Stimulated activated CD8-positive, alpha-beta memory T cell treated with anti-CD3 and anti-CD28 coated beads, Interleukin-7, amount 100 ng/mL, for 4 hours (primary cell): ENCODE data around the gene CAT.

Experiments
- DNase-seq, 2 donors: peaks; one replicate each; pipeline ENCODE4 v3.0.0-alpha.2; 2020; ENCODE audit warnings: low read depth in 2 of 2

CAT gene

DNA sequence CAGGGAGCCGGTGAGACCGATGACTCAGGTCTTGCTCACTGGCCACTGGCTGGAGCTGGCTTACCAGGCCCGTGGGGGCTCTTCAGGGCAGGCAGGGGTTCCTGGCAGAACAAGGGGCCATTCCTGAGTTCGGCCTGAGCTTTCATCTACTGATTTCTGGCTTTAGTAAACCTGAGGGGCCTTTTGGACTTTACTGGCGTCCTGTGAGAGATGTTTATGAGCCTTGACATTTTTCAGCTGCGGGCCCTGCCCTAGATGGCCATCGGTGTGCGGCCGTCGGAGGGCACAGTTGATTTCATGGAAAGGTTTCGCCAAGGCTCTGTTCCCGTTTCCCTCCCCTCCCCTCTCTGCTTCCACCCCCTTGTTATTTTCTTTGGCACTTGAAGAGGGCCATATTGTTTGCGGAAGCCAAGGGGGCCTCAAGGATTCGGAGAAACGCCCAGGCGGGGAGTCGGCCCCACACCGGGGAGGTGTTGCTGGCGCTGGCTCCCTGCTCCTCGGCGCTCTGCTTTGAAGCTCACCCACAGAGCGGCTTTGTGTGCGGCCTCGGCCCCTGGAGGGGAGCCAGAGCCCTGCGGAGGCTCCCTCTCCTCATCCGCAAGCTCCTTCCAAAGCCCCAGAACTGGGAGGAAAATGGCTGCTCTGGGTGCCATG, 57.1 kb downstream of the CAT start:
- no peak for DNase-seq

- DNase-seq, result no peak
Measured at GRCh38 chr11:34499719-34500500, 61.2 kb downstream of the CAT start.

GRCh38 chr11:34501500-34501899, 62.8 kb downstream of the CAT start:
- no peak for DNase-seq

GRCh38 chr11:34501949-34502348, 63.2 kb downstream of the CAT start:
- no peak for DNase-seq

GRCh38 chr11:34502949-34503348, 64.2 kb downstream of the CAT start:
- no peak for DNase-seq

DNA sequence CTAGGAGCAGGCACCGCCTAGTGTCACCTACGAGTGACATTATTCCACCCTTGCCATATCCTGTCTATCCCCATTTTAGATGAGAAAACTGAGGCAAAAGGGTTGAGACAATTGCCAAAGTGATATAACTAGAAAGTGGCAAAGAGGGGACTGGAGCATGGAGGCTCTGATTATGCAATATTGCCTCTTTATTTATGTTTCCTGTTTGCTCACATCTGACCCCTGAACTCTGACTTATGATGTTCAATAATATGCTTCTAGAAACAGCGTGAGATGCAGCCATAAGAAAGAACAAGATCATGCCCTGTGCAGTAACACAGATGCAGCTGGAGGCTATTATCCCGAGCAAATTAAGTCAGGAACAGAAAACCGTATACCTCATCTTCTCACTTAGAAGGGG, 67.1 kb downstream of the CAT start:
- DNase-seq, result no peak

GRCh38 chr11:34507156-34507555, 68.4 kb downstream of the CAT start:
- no peak for DNase-seq

GRCh38 chr11:34507610-34508009, 68.9 kb downstream of the CAT start:
- DNase-seq, result no peak

DNA sequence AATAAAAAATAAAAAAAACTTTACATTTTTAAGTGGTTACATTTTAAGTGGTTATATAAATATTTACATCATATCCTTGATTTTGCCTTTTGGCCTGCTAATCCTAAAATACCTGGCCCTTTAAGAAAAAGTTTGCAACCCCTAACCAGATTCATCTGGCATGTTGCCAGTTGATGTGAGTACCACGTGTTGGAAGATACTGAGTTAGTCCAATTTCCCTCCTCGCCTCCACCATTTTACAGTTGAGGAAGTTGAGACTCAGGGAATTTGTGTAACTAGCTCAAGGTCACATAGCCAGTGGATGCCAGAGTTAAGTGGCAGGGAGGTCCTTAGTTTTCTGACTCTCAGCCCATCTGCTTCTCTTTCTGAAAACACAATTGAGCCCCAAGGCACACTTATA, 69.8 kb downstream of the CAT start:
- no peak for DNase-seq

DNA sequence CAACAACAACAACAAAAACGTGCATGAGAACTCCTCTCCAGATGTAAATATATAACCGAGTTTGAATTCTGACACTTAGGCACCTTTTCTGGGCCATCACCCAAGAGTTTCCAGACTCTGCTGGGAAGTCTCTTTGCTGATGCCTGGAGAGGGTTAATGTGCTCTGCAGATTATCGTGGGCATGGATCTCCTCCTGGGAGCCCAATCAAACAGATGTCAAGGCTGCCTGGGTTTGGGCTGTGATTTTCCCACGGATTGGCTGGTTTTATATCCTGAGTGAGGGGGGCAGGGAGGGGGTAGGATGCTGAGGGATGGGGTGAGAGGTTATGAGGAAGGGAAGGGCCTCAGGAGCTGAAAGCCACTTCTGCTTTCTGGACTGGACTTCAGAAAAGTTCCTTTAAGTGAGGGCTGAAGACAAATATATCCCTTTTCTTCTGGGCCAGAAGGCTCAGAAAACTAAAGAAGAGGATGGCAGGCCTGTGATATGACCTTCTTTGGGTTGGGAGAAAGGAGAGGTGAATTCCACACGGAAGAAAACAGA, 70.7 kb downstream of the CAT start:
- no peak for DNase-seq

- DNase-seq, result no peak
Measured at GRCh38 chr11:34510218-34510617, 71.5 kb downstream of the CAT start.

DNA sequence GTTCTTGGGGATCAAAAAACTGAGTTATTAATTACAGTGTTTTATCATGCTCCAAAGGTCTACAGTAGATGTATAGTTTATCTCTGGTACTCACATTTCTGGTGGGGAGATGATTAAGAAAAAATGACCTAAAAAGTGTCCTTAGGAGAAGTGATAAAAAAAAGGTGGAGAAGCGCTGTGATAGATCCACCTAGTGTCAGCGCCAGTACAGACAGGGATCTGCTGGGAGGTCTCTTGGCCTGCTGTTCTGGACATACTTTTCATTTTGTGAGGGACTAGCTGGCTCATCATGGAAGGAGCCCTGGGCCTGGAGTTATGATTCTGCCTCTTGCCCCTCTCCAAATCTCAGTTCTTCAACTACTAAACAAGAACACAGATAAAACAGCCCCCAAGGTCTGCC, 71.9 kb downstream of the CAT start:
- no peak for DNase-seq

DNA sequence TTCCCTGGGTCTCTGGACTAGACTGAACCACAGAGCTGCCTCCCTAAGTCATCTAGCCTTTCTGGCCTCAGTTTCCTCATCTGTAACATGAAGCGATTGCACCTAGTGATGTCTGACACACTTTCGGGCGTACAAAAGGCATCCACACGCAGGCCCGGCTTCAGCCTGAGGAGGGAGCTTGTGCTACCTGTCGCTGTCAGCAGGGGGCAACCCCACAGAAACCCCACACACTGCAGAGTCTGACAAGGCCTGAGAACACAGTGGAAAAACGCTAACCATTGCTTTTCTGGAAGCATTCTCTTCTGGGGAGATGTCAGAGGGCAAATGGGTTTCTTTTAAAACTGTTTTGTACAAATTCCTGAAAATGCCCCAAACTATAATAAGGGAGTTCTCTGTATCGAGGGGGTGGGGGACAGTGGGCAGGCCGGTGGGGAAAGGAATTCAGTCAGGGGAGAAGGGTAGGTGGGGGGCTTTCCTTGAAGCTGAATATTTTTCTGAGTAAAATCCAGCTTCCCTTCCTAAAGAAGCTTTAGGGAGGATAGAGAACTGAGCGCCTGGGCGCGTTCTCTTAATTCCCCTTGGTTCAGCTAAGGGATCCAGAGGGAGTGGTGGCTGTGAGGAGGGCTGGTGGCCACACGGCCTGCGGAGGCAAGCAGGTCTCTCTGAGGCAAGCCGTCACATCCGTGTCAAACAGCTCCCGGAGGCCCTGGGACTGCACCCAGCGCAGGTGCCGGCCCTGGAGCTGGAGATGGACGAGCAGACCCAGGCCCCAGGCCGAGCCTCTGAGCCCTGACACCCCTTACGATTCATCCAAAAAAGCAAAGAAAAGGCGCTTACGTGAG, 74.3 kb downstream of the CAT start:
- peak in 1 of 2 donors; percentile 17 for DNase-seq

DNA sequence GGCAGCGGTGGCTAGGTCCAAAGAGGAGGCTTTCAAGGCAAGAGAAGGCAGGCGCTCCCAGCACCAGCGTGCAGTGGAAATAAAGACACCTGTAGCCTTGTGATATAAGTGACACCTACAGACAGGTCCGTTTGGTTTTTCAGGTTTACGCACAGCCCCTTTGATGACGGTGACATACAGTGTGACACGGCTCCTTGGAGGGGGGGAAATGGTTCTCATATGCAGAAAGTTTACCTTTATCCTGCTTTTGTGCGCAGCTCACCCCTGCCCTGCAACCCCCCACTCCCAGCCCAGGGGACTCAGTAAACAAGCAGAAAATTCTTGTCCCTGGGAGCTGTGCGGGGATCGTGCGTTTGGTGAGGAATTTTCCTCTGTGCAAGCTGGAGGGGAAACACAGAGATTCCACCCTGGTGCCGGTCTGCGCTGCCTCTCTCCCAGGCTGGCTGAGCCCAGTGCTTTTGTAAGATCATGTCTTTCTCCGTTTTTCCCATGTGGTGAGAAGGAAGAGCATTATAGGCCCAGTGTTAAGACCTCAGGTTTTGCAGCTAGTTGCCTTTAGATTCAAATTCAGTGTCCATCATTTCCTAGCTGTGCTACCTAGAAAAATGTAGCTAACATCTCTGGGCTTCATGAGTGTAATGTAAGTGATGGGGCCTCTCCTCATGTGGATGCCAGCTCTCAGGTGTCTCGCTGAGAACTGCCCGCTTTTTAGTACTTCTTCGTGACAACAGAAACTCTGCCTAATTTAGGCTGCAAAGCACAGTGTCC, 75.1 kb downstream of the CAT start, which contains the start of gene ELF5:
ELF5 (minus strand) TSS at position 113 of the 768 bp plus-strand sequence. CDS start 8,045 bp downstream, outside the sequence.
- no peak for DNase-seq

GRCh38 chr11:34514597-34514996, 75.9 kb downstream of the CAT start:
- DNase-seq, result no peak

- no peak for DNase-seq
Measured at GRCh38 chr11:34516247-34517040, 77.7 kb downstream of the CAT start.

- no peak for DNase-seq
Measured at GRCh38 chr11:34519595-34520235, 81.0 kb downstream of the CAT start.

- DNase-seq, result no peak
Measured at GRCh38 chr11:34521265-34521664, 82.5 kb downstream of the CAT start.
